MCF 10A (cell line): Measurements from ENCODE around the gene NR3C1. TPM values are rescaled to one million over a fixed set of nuclear protein-coding genes. Genes with fewer than 3 reads are reported as not detected.

Source experiments
- BruUV-seq: library from RNA; stranded (reverse); fragments of 400-500 nt; replicated peaks from 2 replicates; lab custom pipeline; 2021; lab: Mats Ljungman, UMichigan
- CTCF ChIA-PET: fragments of 300-600 bp; sonication (Branson Sonifier 250); formaldehyde crosslinking; extraction: SDS; loops from one replicate; lab custom pipeline; 2021; ENCODE audit warnings: antibody characterized with exemption, inconsistent platforms; lab: Yijun Ruan, JAX
- POLR2A ChIA-PET: fragments of 300-600, 350-650 bp; sonication (Branson Sonifier 250); formaldehyde crosslinking; extraction: SDS; loops from one replicate; lab custom pipeline; 2020; ENCODE audit warnings: antibody characterized with exemption, inconsistent platforms; lab: Yijun Ruan, JAX
- DNase-seq: peaks from one replicate; pipeline ENCODE4 v3.0.0-alpha.2; 2018; ENCODE audit not compliant: unreplicated experiment
- H3K27ac Mint-ChIP-seq: one replicate; pipeline ENCODE4 v1.8.0; 2022; ENCODE audit warnings: mild to moderate bottlenecking, low read depth, mixed read lengths; ENCODE audit not compliant: unreplicated experiment
- H3K27me3 Mint-ChIP-seq: one replicate; pipeline ENCODE4 v1.8.0; 2022; ENCODE audit warnings: mixed read lengths; ENCODE audit not compliant: insufficient read depth, unreplicated experiment
- H3K36me3 Mint-ChIP-seq: one replicate; pipeline ENCODE4 v1.8.0; 2022; ENCODE audit warnings: mild to moderate bottlenecking, moderate library complexity, mixed read lengths; ENCODE audit not compliant: insufficient read depth, unreplicated experiment
- H3K4me1 Mint-ChIP-seq: one replicate; pipeline ENCODE4 v1.8.0; 2022; ENCODE audit warnings: mixed read lengths; ENCODE audit not compliant: insufficient read depth, unreplicated experiment
- H3K4me3 Mint-ChIP-seq: one replicate; pipeline ENCODE4 v1.8.0; 2022; ENCODE audit warnings: mild to moderate bottlenecking, moderate library complexity, mixed read lengths; ENCODE audit not compliant: unreplicated experiment
- H3K9me3 Mint-ChIP-seq: one replicate; pipeline ENCODE4 v1.8.0; 2022; ENCODE audit warnings: mixed read lengths; ENCODE audit not compliant: unreplicated experiment
- CTCF ChIP-seq: fragments of 200-600 bp; IDR thresholded peaks from one replicate; pipeline ENCODE4 v1.8.0; 2022; ENCODE audit warnings: antibody characterized with exemption, mild to moderate bottlenecking; ENCODE audit not compliant: unreplicated experiment
- intact Hi-C: fragments of 100-400 bp; cut with micrococcal nuclease; formaldehyde crosslinking; loops from 2 replicates; pipeline ENCODE4 v1.14.1; 2022
- total RNA-seq: library from RNA; stranded (reverse); gene quantifications from 2 replicates; pipeline ENCODE4 v1.2.3, GENCODE V29; 2022

Gene NR3C1
- total RNA-seq, 1 experiment from 2014 or later: 92.9 TPM

DNA sequence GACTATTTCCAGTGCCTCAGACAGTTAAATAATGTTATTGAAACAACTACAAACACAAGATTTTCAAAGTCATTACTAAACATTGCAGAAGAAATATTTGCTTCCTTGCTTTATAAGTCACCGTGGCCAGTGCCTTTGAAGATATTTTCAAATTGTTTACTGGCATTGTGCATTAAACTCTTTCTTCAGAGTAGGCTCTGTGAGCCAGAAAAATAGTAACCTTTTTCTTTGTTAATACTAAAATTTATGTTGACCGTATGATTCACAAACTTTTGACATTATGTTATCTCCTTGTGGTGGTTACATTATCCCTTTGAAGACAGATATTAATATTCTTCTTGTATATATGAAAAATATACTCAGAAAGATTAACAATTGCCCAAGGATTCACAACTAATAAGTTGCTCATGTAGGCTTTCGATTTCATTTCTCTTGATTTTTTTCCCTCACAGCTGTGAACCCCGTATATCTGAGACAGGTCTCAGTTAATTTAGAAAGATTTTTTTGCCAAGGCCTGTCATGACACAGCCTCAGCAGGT is 140.1 kb downstream of the NR3C1 start:
- Mint-ChIP-seq H3K9me3 (peaks cover 11% of the 10 kb centered on the region), H3K4me1 (peaks cover 31% of the 10 kb centered on the region), H3K4me3 (no peak overlapping the region), H3K27me3 (no peaks in the 10 kb centered on the region), H3K36me3 (no peaks in the 10 kb centered on the region), H3K27ac (peak overlapping the region; percentile 50)
- intact Hi-C loops: loop anchor here (2.0 to 5.0 kb wide), 4 partner anchors 61 to 133 kb away; no protein-coding TSS in a partner anchor
- ChIA-PET CTCF (interaction anchor here (0.8 kb wide), 1 partner anchor 14 kb away, joined by 4 read pairs; no protein-coding TSS in a partner anchor), POLR2A (interaction anchor here (0.6 to 1.9 kb wide), 6 partner anchors 9 to 229 kb away, joined by 3 to 6 read pairs (median 3); no protein-coding TSS in a partner anchor)
- BruUV-seq: no TSS peak
- no peak for DNase-seq
- no peak for TF ChIP-seq CTCF

DNA sequence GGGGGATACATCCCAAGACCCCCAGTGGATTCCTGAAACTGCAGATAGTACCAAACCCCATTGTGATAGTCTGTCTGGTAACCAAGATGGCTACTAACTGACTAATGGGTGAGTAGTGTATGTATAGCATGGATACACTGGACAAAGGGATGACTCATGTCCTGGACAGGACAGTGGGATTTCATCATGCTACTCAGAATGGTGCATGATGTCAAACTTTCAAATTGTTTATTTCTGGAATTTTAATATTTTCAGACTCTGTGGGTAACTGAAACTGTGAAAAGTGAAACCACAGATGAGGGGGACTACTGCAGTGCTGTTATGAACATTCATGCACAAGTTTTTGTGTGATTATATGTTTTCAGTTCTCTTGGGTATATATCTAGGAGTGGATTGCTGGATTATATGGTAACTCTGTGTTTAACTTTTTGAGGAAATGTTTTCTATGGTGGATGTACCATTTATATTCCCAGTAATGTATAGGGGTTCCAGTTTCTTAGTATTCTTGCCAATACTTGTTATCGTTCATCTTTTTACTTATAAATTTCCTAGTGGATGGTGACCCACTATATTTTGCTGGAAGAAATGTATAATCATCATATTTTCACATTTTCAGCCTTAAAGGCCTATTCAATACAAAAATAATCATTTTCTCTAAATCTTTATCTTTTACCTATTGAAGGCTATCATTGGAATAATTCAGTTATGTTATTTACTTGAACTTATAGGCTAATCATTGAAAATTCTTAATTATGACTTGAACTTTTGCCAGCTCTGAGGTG is 140.9 kb downstream of the NR3C1 start:
- peak; percentile 95 for DNase-seq
- no peak for TF ChIP-seq CTCF
- Mint-ChIP-seq H3K9me3 (peaks cover 4% of the 10 kb centered on the region), H3K4me1 (peaks cover 35% of the 10 kb centered on the region), H3K27me3 (no peaks in the 10 kb centered on the region), H3K4me3 (peak overlapping the region; percentile 7), H3K36me3 (no peaks in the 10 kb centered on the region), H3K27ac (peak overlapping the region; percentile 61)
- ChIA-PET CTCF (interaction anchor here (0.8 kb wide), 1 partner anchor 13 kb away, joined by 4 read pairs; no protein-coding TSS in a partner anchor), POLR2A (interaction anchor here (0.6 to 1.9 kb wide), 4 partner anchors 9 to 37 kb away, joined by 3 to 6 read pairs (median 3); no protein-coding TSS in a partner anchor)
- intact Hi-C loops: loop anchor here (1.0 to 5.0 kb wide), 5 partner anchors 18 to 134 kb away; no protein-coding TSS in a partner anchor
- no TSS peak for BruUV-seq

DNA sequence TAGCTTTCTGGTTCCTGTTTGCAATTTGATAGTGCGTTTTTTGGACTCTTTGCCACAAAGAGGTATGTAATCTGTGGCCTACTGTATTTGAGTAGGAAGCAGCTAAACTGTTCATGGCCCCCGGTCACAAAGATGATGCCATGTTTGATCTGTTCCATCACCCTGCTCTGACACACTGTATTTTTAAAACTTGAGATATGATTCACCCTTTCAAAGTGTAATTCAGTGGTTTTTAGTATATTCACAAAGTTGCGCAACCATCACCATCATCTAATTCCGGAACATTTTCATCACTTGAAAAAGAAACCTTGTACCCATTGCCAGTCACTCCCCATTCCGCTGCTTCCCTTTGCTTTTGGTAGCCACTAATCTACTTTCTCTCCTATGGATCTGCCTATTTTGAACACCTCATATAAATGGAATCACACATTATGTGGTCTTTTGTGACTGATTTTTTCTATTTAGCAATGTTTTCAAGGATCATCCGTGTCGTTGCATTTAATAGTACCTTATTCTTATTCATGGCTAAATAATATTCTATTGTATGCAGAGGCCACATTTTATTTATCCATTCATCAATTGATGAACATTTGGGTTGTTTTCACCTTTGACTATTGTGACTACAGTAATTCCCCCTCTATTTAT is 141.6 kb downstream of the NR3C1 start:
- Mint-ChIP-seq H3K4me3 (peak overlapping the region; percentile 7), H3K4me1 (peaks cover 35% of the 10 kb centered on the region), H3K9me3 (no peaks in the 10 kb centered on the region), H3K27me3 (no peaks in the 10 kb centered on the region), H3K36me3 (no peaks in the 10 kb centered on the region), H3K27ac (peak overlapping the region; percentile 61)
- DNase-seq: peak; percentile 92
- intact Hi-C loops: loop anchor here (1.0 to 5.0 kb wide), 5 partner anchors 18 to 135 kb away; no protein-coding TSS in a partner anchor
- POLR2A ChIA-PET: interaction anchor here (0.6 to 1.9 kb wide), 7 partner anchors 12 to 121 kb away, joined by 3 to 9 read pairs (median 4); no protein-coding TSS in a partner anchor
- no peak for TF ChIP-seq CTCF
- TSS peak; percentile 93 for BruUV-seq
- CTCF ChIA-PET: no interaction called here
